Thoracic aorta (tissue), 2 donors: Measurements from ENCODE around the gene MRPL49. TPM values are rescaled to one million over a fixed set of nuclear protein-coding genes. Genes with fewer than 3 reads are reported as not detected.

Experiments used
- ATAC-seq: fragments of 150-250 bp; one replicate; pipeline ENCODE4 v1.8.0; 2017; ENCODE audit warnings: low read depth; ENCODE audit not compliant: insufficient number of reproducible peaks, low FRiP score
- DNase-seq: peaks from one replicate; pipeline ENCODE4 v3.0.0-alpha.2; 2020; ENCODE audit warnings: low spot score
- H3K27ac ChIP-seq, 2 donors: fragments of 200-600 bp; sonication (generic); 1 replicate in 1 of 2; 2 replicates in 1 of 2; pipeline ENCODE4 v1.5.1; 2016; ENCODE audit warnings: mild to moderate bottlenecking in 2 of 2, moderate library complexity in 2 of 2
- H3K27me3 ChIP-seq: fragments of 200-600 bp; sonication (generic); replicated peaks from 2 replicates; pipeline ENCODE4 v1.6.0; 2016; ENCODE audit warnings: mild to moderate bottlenecking; ENCODE audit not compliant: insufficient read depth
- H3K36me3 ChIP-seq: fragments of 200-600 bp; sonication (generic); one replicate; pipeline ENCODE4 v1.5.1; 2016
- H3K4me1 ChIP-seq, 2 donors: fragments of 200-600 bp; sonication (generic); 1 replicate in 1 of 2; 2 replicates in 1 of 2; pipeline versions ENCODE4 v1.5.1 to v1.6.0; 2016; ENCODE audit warnings: low read depth in 2 of 2, mild to moderate bottlenecking in 1 of 2; ENCODE audit not compliant: control insufficient read depth in 1 of 2
- H3K4me3 ChIP-seq: fragments of 200-600 bp; sonication (generic); 2 replicates; pipeline ENCODE4 v1.5.1; 2016; ENCODE audit warnings: mild to moderate bottlenecking
- H3K9me3 ChIP-seq: fragments of 200-600 bp; sonication (generic); 2 replicates; pipeline ENCODE4 v1.5.1; 2016
- total RNA-seq, 2 donors: library from RNA; depleted of rRNA; stranded (reverse); fragments of >200 nt; gene quantifications; one replicate each; pipeline versions ENCODE4 v1.1.0 to v1.2.3, GENCODE V29; 2016
- TF ChIP-seq, protein P1 (sequence below): fragments of 200-600 bp; sonication (generic); IDR thresholded peaks from one replicate; pipeline ENCODE4 v1.5.1; 2019; ENCODE audit warnings: antibody characterized with exemption

The MRPL49 gene
- total RNA-seq, 2 donors from 2014 or later = 44.6 to 61.1 TPM

DNA sequence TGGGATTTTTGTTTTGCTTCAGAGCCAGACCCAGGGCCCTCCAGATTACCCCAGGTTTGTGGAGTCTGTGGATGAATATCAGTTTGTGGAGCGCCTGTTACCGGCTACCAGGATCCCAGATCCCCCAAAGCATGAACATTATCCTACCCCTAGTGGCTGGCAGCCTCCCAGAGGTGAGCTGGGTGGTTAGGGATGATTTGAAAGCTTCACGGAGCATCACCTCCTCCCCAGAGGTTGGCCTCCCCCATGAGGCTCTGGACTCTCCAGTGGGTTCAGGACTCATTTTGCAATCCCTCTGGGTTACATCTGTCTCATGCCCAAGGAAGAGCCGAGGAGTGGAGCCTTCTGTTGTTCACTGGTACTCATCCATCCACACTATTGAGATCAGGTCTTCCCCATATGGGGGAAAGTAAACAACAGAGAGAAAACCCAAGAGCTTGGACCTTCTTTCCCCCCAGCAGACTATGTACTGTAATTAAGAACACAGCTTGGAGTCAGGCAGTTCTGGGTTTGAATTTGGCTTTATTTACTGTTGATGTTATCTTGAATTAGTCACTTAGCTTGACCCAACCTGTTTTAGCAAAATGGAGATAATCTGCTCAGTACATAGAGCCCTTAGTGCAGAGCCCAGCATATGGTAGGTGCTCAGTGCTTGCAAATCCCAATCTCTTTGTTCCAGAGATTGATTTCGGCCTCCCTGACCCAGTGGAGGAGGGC lies 2.5 kb downstream of the MRPL49 start:
- H3K4me3 ChIP-seq = no peak overlapping the region
- no peaks in the 10 kb centered on the region for H3K27me3 ChIP-seq
- DNase-seq (no peak), ATAC-seq (no peak)
- H3K4me1 ChIP-seq = peaks cover 11 to 22% of the 10 kb centered on the region in 2 donors
- H3K9me3 ChIP-seq = no peaks in the 10 kb centered on the region
- TF ChIP-seq, protein P1, sequence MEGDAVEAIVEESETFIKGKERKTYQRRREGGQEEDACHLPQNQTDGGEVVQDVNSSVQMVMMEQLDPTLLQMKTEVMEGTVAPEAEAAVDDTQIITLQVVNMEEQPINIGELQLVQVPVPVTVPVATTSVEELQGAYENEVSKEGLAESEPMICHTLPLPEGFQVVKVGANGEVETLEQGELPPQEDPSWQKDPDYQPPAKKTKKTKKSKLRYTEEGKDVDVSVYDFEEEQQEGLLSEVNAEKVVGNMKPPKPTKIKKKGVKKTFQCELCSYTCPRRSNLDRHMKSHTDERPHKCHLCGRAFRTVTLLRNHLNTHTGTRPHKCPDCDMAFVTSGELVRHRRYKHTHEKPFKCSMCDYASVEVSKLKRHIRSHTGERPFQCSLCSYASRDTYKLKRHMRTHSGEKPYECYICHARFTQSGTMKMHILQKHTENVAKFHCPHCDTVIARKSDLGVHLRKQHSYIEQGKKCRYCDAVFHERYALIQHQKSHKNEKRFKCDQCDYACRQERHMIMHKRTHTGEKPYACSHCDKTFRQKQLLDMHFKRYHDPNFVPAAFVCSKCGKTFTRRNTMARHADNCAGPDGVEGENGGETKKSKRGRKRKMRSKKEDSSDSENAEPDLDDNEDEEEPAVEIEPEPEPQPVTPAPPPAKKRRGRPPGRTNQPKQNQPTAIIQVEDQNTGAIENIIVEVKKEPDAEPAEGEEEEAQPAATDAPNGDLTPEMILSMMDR = no peak
- peaks cover 64% of the 10 kb centered on the region for H3K36me3 ChIP-seq
- no peak overlapping the region for H3K27ac ChIP-seq

DNA sequence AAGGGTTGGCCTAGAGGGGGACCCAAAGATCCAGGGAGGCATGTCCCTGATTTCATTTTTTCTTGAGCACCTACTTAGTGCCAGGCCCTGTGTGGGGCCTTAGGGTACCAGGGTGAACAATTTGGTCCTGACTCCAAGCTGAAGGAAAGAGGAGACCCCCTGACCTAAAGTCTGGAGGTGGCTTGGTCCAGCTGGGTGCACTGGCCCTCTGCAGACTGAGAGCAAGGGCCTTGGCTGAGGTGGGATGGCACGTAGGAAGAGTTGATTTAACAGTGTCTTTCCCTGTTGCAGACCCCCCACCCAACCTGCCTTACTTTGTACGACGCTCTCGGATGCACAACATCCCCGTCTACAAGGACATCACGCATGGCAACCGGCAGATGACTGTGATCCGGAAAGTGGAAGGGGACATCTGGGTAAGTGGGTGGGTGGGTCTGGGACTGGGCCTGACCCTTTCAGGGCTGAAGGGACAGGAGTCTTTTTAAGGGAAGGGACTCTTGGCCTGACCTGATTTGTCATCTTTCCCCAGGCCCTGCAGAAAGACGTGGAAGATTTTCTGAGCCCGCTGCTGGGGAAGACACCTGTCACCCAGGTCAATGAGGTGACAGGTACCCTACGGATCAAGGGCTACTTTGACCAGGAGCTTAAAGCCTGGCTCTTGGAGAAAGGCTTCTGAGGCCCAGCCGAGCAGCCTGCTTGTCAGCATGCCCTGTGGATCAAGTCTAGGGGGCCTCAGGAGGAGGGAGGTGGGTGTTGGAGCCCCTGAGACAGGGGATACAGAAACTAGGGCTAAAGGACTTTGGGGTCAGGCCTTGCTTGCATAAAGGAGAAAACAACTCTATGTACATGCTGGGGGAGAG lies 3.3 kb downstream of the MRPL49 start:
- Histone ChIP-seq H3K27me3 (no peaks in the 10 kb centered on the region), H3K4me3 (no peak overlapping the region), H3K9me3 (no peaks in the 10 kb centered on the region), H3K27ac (no peak overlapping the region), H3K36me3 (peaks cover 64% of the 10 kb centered on the region), H3K4me1 (peaks cover 11 to 22% of the 10 kb centered on the region in 2 donors)
- TF ChIP-seq, protein P1 = no peak
- ATAC-seq = no peak
- DNase-seq = no peak

DNA sequence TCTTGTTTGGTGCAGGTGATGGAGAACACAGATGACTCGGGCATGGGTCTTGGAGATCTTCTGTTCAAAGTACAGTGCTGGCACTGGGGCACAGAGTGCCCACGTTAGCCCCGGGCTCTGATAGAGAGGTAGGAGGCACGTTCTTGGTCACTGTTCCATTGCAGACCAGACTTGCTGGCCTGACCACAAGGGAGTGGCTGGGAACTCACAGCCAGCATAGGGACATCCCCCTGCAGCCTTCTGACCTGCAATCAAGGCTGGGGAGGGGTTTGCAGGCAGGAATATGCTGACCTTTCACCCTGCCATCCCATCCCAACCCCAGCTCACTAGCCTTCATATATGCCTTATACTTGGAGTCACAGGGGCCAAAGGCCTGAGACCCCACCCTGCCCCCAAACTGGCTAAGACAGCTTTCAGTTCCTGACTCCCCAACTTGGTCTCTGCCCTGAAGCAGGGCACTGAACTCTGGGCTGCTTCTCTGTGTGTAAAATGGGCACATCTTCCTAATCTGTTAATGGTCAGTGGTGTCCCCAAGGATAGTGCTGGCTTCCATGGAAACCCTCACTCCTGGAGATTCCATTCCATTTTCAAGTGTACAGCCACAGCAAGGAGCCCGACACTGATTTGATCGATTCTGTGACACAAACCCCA lies 4.6 kb downstream of the MRPL49 start:
- Histone ChIP-seq H3K36me3 (peaks cover 70% of the 10 kb centered on the region), H3K27me3 (no peaks in the 10 kb centered on the region), H3K4me1 (peaks cover 3 to 12% of the 10 kb centered on the region in 2 donors), H3K4me3 (no peak overlapping the region), H3K9me3 (no peaks in the 10 kb centered on the region), H3K27ac (no peak overlapping the region)
- DNase-seq (no peak), ATAC-seq (no peak)
- TF ChIP-seq, protein P1 = no peak

DNA sequence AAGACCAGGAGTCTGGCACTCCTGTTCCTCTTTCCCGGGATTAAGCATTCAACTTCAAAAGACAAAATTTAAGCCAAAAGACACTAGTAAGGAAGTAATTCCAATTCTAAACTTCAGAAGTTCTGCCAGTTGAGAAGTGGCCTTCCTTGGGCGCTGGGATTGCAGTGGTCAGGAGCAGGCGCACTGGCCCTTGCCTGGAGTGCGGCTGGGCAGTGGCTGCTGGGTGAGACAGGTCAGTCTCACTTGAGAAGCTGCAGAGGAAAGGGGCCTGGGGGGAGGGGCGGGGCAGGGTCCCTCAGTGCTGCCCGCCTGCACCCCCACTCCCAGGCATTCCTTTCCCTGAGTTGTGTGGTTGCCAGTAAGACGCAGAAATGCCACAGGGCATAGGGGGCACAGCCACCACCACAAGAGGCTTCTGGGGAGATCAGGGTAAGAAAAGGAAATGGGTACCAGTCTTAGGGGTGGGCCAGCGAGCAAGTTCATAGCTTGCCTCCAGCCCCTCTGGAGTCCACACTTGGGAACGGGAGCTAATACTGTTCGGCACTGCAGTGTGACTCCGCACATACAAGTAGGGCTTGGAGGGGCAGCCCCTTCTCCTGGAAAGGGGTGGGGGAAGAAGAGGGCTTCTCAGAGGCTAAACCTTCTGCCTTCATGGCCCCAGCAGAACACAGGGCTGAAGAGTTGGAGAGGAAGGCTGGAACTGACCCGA lies 5.5 kb downstream of the MRPL49 start:
- TF ChIP-seq, protein P1 = no peak
- no peak overlapping the region for H3K27ac ChIP-seq
- ATAC-seq = no peak
- DNase-seq = no peak
- H3K4me1 ChIP-seq = peaks cover 6 to 16% of the 10 kb centered on the region in 2 donors
- H3K36me3 ChIP-seq = peaks cover 77% of the 10 kb centered on the region
- no peaks in the 10 kb centered on the region for H3K9me3 ChIP-seq
- no peak overlapping the region for H3K4me3 ChIP-seq
- H3K27me3 ChIP-seq = no peaks in the 10 kb centered on the region
